Adipocyte (in vitro differentiated cells): ENCODE data around the gene OR8S1.
"Not testable (repeated sequence)": the region's sequence is repeated elsewhere in the genome, so short reads cannot be mapped to it uniquely, and the experiment has no call there.

Experiments used
- DNase-seq: peaks from one replicate; pipeline ENCODE4 v3.0.0-alpha.2; 2015; ENCODE audit warnings: low read depth
- H3K27me3 ChIP-seq: replicated peaks from 2 replicates; pipeline ENCODE4 v1.7.0; 2013; ENCODE audit warnings: mild to moderate bottlenecking, low read length, moderate library complexity; ENCODE audit not compliant: control insufficient read depth, insufficient read depth
- H3K36me3 ChIP-seq: 2 replicates; pipeline ENCODE4 v1.7.0; 2013; ENCODE audit warnings: low read length, mild to moderate bottlenecking, moderate library complexity; ENCODE audit not compliant: control insufficient read depth, insufficient read depth, severe bottlenecking
- H3K4me1 ChIP-seq: 2 replicates; pipeline ENCODE4 v1.7.0; 2013; ENCODE audit warnings: mild to moderate bottlenecking, low read length, moderate library complexity; ENCODE audit not compliant: control insufficient read depth, insufficient read depth
- H3K4me3 ChIP-seq: 2 replicates; pipeline ENCODE4 v1.7.0; 2013; ENCODE audit warnings: mild to moderate bottlenecking, low read length, moderate library complexity
- H3K9ac ChIP-seq: 2 replicates; pipeline ENCODE4 v1.7.0; 2013; ENCODE audit warnings: mild to moderate bottlenecking, low read length, moderate library complexity
- H3K9me3 ChIP-seq: 2 replicates; pipeline ENCODE4 v1.7.0; 2013; ENCODE audit warnings: mild to moderate bottlenecking, low read length, moderate library complexity; ENCODE audit not compliant: control insufficient read depth

Gene OR8S1

GRCh38 chr12:48514728-48515127, 10.7 kb upstream of the OR8S1 start:
- no peak for DNase-seq
- Histone ChIP-seq H3K9ac (no peak overlapping the region), H3K27me3 (no peaks in the 10 kb centered on the region), H3K4me1 (no peaks in the 10 kb centered on the region), H3K9me3 (peaks cover 7% of the 10 kb centered on the region), H3K4me3 (no peak overlapping the region), H3K36me3 (no peaks in the 10 kb centered on the region)

GRCh38 chr12:48520381-48520780, 5.1 kb upstream of the OR8S1 start:
- not testable (repeated sequence) for H3K9ac ChIP-seq, H3K4me3 ChIP-seq, DNase-seq, H3K4me1 ChIP-seq, H3K9me3 ChIP-seq, H3K36me3 ChIP-seq, H3K27me3 ChIP-seq

GRCh38 chr12:48527891-48528670, 2.6 kb downstream of the OR8S1 start:
- H3K9me3 ChIP-seq: no peaks in the 10 kb centered on the region
- DNase-seq: no peak
- H3K27me3 ChIP-seq: no peaks in the 10 kb centered on the region
- H3K4me1 ChIP-seq: no peaks in the 10 kb centered on the region
- H3K9ac ChIP-seq: no peak overlapping the region
- H3K36me3 ChIP-seq: no peaks in the 10 kb centered on the region
- H3K4me3 ChIP-seq: no peak overlapping the region

GRCh38 chr12:48532601-48533000, 7.2 kb downstream of the OR8S1 start:
- Histone ChIP-seq H3K36me3 (no peaks in the 10 kb centered on the region), H3K9ac (no peak overlapping the region)
- DNase-seq: no peak

GRCh38 chr12:48536602-48537001, 11.2 kb downstream of the OR8S1 start:
- H3K36me3 ChIP-seq: no peaks in the 10 kb centered on the region
- H3K4me3 ChIP-seq: no peak overlapping the region
- H3K9ac ChIP-seq: no peak overlapping the region
- peaks cover 9% of the 10 kb centered on the region for H3K9me3 ChIP-seq
- DNase-seq: no peak
- H3K27me3 ChIP-seq: peaks cover 15% of the 10 kb centered on the region
- no peaks in the 10 kb centered on the region for H3K4me1 ChIP-seq

More at GRCh38 chr12:48532601-48533000, 7.2 kb downstream of the OR8S1 start:
- Histone ChIP-seq H3K4me3 (no peak overlapping the region), H3K4me1 (no peaks in the 10 kb centered on the region), H3K9me3 (peaks cover 9% of the 10 kb centered on the region), H3K27me3 (peaks cover 4% of the 10 kb centered on the region)

- DNase-seq: peak; percentile 42
- H3K36me3 ChIP-seq: no peaks in the 10 kb centered on the region
- H3K9ac ChIP-seq: no peak overlapping the region
- H3K9me3 ChIP-seq: no peaks in the 10 kb centered on the region
- H3K4me3 ChIP-seq: no peak overlapping the region
- H3K4me1 ChIP-seq: no peaks in the 10 kb centered on the region
- H3K27me3 ChIP-seq: peaks cover 31% of the 10 kb centered on the region
These were observed 17.0 kb downstream of the OR8S1 start for GRCh38 chr12:48542300-48542928.

GRCh38 chr12:48545833-48546469, 20.5 kb downstream of the OR8S1 start:
- no peak for DNase-seq
- Histone ChIP-seq H3K4me3 (no peak overlapping the region), H3K4me1 (no peaks in the 10 kb centered on the region), H3K27me3 (peaks cover 26% of the 10 kb centered on the region), H3K36me3 (no peaks in the 10 kb centered on the region), H3K9ac (no peak overlapping the region), H3K9me3 (no peaks in the 10 kb centered on the region)

- not testable (repeated sequence) for H3K9me3 ChIP-seq, H3K9ac ChIP-seq, H3K4me1 ChIP-seq, H3K36me3 ChIP-seq, H3K4me3 ChIP-seq, DNase-seq
- H3K27me3 ChIP-seq: peaks cover 19% of the 10 kb centered on the region
These were observed 21.6 kb downstream of the OR8S1 start for GRCh38 chr12:48547012-48547411.

GRCh38 chr12:48551636-48552035, 26.2 kb downstream of the OR8S1 start:
- H3K9me3 ChIP-seq, H3K4me1 ChIP-seq, H3K36me3 ChIP-seq, DNase-seq, H3K27me3 ChIP-seq, H3K9ac ChIP-seq, H3K4me3 ChIP-seq: not testable (repeated sequence)

GRCh38 chr12:48553666-48554343, 28.4 kb downstream of the OR8S1 start:
- not testable (repeated sequence) for DNase-seq, H3K36me3 ChIP-seq, H3K4me3 ChIP-seq, H3K27me3 ChIP-seq, H3K9me3 ChIP-seq, H3K9ac ChIP-seq, H3K4me1 ChIP-seq

- no peak overlapping the region for H3K9ac ChIP-seq
- H3K4me1 ChIP-seq: no peaks in the 10 kb centered on the region
- DNase-seq: no peak
- H3K4me3 ChIP-seq: no peak overlapping the region
- no peaks in the 10 kb centered on the region for H3K36me3 ChIP-seq
- no peaks in the 10 kb centered on the region for H3K9me3 ChIP-seq
- peaks cover 7% of the 10 kb centered on the region for H3K27me3 ChIP-seq
These were observed 31.2 kb downstream of the OR8S1 start for GRCh38 chr12:48556631-48557030.
